Middle frontal gyrus (tissue), 1 donor: ENCODE measurements around the gene C19orf73.

Experiments used
- DNase-seq: peaks from one replicate; pipeline ENCODE4 v3.0.0-alpha.2; 2015; ENCODE audit warnings: low spot score; ENCODE audit errors: extremely low spot score

Gene C19orf73

DNA sequence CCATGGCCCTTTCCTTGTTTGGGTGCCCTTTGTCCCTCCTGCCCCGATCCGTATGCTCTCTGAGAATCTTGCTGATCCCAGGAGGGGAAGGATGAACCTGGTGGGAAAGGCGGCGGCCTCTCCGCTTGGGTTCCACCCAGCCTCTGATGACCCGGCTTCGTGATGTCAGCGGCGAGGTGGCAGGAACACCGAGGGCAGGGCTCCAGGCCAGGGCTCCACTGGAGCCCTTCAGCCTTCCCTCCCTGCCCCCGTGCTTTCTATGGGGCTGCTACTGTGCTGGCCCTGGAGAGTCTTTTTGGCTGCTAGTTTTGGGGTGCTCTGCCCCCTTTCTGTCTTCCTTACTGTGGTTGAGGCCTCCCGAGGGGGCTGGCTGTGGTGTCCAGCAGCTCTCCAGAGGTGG, 16.6 kb downstream of the C19orf73 start:
- DNase-seq = no peak

DNA sequence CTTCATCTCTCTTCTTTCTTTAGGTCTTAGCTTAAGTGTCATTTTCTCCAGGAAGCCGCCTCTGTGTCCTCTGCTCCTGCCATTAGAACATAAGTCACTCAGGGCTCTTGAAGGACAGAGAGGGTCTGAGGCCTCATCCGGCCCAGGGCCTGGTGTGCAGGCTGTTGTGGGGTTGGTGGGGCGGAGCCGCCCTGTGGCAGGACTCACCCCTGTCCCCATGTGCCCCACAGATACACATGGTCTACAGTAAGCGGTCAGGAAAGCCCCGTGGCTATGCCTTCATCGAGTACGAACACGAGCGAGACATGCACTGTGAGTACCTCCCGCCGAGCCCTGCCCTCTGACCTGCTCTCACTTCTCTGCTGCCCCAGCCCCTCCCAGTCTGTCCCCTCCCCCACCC, 17.8 kb downstream of the C19orf73 start:
- DNase-seq = no peak

DNA sequence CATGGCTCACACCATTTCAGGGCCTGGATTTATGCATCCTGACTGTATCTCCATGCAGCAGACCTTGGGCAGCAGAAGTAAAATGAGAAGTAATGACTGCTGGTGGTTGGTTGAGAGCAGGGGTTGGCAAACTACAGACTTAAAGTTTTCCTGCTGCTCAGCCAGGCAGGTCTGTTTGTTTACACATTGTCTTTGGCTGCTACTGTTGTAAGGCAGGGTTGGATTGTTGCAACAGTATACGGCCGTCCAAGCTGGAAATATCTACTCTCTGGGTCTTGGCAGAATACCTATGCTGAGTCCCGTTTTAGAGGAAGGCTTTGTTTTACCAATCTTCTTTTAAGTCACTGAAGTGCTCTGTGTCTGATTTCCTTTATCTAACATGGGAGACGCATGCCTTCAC, 20.1 kb downstream of the C19orf73 start:
- no peak for DNase-seq

DNA sequence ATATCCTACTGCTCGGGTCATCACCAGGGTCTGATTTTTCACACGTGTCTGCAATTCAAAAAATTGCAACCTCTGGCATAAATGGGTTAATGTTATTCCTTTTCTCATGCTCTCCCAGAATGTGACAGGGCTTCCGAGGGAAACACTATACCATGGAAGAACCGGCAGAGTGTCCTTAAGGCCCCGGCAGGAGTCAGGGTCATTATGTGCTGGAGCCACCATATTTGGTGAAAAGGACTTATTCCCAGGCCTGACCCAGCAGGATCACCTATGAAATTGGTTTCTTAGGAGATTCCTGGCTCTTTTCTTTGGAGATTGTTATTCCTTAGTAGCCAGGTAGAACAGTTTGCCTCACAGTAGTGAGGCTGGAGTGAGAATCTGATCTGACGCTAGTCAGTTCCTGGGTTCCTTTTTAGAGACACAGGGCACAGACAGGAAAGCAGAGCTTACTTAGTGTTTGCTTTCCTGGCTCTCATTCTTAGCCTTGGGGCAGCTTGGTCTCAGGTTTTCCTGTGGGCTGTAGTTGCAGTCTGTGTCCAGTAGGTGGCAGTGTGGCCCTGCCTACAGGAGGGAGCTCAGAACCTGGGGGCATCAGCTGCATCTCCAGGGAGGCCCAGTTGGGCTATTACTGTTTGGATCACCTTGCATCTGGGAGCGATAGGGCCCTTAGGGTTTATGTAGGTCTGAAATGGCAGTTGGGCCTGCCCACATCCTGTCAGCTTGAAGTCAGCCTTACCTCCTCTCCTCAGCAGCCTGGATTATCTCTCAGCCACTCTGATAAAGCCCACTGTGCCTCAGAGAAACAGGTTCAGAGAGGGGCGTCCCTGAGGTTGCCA, 21.3 kb downstream of the C19orf73 start:
- no peak for DNase-seq

DNA sequence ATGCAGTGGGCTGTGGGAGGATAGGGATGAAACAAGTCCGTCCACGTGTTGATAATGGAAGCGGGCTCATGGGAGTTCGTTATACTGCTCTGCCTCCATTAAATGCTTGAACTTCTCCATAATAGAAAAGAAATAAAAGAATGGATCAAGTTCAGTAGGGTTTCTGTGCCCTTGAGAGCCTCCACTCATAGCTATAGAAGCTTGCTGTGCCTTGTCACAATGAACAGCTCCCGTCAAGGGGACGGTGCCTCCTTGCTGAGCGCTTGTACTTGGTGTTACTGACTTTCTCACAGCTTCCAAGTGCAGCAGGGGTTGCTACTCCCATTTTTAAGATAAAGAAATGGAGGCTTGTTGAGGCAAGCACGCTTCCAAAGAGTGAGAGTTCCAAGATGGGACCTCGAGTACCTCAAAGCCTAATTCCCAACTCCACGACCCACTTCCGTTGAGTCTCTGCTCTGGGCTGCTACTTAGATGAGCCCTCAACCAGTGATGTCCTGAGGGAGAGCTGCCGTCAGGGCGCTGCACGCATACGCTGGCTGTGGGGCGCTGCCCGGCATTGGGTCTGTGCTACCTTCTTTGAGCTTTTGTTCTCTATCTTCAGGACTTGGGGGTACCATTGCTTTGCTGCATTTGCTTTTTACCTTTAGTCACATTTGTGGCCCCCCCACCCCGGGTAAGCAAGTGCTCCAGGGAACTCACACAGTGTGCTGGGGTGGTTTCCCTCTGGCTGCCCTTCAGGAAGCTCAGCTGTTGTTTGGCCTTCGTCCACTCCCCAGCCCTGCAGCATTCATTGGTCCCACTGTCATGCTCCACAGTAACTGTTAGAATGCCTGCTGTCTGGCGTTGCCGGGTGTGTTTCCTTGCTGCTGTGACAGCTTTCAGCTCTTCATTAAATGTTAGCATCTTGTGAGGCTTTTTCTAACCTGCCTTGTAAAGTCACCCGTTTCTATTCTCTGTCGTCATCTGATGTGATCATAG, 24.1 kb downstream of the C19orf73 start:
- DNase-seq = no peak

DNA sequence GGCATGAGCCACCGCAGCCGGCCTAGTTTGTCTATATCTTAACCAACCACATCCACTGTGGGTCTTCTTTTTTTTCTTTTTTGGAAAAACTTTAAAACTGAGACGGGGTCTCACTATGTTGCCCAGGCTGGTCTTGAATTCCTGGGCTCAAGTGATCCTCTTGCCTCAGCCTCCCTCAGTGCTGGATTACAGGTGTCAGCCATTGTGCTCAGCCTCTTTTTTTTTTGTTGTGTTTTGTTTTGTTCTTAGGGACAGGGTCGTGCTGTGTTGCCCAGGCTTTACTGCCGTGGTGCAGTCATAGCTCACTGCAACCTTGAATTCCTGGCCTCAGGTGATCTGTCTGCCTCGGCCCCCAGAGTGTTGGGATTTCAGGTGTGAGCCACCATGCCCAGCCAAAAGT, 26.3 kb downstream of the C19orf73 start:
- no peak for DNase-seq

DNA sequence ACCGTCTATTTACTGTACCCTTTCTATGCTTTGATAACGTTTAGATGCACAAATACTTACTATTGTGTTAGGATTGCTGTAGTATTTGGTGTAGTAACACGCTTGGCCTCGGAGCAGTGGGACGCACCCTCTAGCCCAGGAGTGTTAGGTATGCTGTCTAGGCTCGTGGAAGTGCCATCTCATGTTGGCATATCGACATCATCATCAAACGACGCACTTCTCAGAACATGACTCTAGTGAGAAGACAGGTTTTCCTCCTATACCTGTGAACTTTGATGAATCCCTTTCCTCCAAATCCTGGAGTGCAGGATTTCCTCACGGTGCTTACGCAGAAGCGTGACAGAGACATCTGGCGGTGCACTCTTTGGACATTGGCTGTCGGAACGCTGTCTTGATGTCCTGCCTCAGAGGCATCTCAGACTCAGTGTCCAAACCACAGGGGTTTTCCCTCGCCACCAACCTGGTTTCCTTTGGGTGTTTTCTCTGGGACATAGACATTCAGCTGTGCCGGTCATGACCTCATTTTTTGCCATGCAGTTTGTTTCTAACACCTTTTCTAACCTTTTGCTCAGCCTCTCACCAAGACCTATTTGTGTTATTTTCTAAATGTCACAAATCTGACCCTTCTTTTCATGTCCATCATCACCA, 27.4 kb downstream of the C19orf73 start:
- DNase-seq = no peak

DNA sequence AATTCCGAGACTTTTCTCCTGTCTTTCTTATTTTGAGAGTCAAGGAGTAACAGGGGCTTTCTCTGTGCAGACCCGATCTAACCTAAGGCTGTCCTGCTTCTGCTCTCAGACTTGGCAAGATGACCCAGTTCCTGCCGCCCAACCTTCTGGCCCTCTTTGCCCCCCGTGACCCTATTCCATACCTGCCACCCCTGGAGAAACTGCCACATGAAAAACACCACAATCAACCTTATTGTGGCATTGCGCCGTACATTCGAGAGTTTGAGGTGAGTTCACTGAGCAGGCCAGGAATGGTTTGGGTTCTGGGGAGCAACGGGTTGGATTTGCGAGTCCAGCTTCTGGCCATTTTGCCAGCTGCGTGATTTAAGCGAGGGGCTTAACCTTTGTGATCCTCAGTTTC, 32.6 kb downstream of the C19orf73 start:
- no peak for DNase-seq

DNA sequence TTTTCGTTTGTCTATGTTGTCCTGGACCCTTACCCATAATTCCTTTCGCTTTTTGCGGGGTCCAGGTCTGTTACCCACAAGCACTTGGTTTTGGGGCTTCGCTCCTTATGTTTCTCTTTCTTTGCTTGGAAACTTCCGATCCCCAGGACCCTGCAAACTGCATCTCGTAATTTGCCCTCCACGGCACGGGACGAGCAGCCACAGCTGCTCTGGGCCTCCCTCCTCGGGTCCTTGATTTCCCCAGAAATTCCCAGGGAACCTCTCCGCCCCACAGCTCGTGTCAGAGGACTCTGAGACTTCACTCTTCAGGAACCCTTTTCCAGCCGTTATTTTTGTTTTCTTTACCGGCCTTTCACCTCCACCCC, 33.1 kb downstream of the C19orf73 start:
- no peak for DNase-seq

DNA sequence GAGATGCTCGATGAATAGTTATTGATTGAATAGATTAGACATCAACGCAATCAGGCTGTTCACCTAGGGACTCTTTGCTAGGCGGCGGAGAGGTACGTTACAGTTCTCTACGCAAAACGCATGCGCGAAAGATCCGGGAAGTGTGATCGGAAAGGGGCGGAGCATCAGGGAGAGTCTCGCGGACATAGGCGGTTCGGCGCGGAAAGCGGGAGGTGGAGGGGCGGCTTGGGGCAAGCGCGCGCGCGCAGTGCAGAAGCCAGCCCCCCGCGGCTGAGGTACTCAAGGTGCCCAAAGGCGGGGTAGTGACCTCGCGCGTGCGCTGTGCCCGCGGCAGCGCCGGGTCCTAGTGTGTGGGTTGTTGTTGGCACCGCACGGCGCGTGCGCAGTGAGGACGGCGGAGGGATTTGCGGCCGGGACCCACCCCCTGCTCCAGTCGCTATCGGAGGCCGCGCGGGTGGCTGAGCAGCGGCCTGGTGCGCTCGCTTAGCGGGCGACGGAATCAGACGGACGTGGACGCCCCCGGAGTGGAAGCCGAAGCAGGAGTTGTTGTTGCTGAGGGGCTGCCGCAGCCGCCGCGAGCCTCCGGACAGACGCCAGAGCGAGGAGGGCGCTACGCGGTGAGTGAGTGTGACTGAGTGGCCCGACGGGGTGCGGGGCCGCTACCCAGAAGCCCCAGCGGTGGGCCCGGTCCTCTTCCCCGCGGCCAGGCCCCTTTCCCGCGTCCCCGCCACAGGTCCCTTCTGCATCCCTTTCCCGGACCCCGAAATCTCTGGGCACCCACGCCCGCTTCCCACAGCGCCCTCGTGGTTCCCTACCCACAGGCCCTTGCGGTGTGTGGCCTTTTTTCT, 33.7 kb downstream of the C19orf73 start, which contains the start of gene SNRNP70:
SNRNP70 (plus strand) TSS at position 432 of the 848 bp plus-strand sequence. CDS start 964 bp downstream, outside the sequence.
- DNase-seq = peak; percentile 96

DNA sequence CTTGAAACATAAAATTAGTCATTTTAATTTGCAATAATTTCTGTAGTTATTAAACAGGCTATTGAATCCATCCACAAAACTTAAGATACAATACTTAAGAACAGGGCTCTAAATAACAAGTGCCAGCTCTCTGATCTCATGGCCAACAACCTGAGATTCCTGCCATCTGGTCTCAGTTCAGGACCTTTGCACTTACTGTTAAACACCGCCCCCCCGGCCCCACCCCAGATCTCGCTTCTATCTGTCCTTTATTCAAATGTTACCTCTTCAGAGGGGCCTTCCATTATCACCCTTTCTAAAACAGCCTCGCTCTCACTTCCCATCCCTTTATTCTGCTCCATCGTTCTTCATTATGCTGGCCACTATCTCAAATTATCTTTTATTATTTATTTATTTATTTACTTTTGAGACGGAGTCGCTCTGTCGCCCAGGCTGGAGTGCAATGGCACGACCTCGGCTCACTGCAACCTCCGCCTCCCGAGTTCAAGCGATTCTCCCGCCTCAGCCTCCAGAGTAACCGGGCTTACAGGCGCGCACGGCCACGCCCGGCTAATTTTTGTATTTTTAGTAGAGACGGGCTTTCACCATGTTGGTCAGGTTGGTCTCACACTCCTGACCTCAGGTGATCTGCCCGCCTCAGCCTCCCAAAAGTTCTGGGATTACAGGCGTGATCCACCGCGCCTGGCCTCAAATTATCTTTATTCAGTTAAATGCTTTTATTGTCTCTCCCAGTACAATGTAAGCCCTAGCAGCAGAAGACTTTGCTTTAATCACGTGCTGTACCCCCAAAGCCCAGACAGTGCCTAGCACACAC, 34.5 kb downstream of the C19orf73 start:
- DNase-seq = no peak

DNA sequence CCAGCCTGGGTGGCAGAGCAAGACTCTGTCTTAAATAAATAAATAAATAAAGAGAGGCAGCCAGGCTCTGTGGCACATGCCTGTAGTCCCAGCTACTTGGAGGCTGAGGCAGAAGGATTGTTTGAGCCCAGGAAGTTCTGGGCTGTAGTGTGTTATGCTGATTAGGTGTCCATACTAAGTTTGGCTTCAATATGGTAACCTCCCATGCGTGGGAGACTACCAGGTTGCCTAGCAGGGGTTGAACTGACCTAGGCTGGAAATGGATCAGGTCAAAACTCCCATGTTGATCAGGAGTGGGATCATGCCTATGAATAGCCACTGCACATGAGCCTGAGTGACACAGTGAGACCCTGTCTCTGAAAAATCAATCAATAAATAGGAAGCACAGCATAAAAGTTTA, 37.7 kb downstream of the C19orf73 start:
- no peak for DNase-seq

DNA sequence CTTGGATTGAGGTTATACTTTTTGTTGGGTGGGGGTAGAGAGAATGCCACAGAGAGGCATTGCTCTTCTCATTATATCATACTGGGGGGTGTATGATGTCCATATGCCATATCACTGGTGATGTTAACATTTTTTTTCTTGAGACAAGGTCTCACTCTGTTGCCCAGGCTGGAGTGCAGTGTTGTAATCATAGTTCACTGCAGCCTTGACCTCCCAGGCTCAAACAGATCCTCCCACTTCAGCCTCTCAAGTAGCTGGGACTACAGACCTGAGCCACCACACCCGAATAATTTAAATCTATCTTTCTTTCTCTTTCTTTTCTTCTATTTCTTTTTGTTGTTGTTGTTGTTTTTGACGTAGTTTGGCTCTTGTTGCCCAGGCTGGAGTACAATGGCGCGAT, 38.6 kb downstream of the C19orf73 start:
- no peak for DNase-seq

DNA sequence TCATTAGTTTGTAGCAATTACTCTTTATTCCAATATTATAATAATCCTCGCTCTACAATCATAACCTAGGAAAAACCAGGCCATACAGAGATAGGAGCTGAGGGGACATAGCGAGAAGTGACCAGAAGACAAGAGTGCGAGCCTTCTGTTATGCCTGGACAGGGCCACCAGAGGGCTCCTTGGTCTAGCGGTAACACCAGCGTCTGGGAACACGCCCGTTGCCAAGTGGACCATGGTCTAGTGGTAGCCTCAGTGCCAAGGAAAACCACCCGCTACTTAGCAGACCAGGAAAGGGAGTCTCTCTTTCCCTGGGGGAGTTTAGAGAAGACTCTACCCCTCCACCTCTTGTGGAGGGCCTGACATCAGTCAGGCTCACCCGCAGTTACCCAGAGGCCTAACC, 44.1 kb downstream of the C19orf73 start:
- peak; percentile 3 for DNase-seq

DNA sequence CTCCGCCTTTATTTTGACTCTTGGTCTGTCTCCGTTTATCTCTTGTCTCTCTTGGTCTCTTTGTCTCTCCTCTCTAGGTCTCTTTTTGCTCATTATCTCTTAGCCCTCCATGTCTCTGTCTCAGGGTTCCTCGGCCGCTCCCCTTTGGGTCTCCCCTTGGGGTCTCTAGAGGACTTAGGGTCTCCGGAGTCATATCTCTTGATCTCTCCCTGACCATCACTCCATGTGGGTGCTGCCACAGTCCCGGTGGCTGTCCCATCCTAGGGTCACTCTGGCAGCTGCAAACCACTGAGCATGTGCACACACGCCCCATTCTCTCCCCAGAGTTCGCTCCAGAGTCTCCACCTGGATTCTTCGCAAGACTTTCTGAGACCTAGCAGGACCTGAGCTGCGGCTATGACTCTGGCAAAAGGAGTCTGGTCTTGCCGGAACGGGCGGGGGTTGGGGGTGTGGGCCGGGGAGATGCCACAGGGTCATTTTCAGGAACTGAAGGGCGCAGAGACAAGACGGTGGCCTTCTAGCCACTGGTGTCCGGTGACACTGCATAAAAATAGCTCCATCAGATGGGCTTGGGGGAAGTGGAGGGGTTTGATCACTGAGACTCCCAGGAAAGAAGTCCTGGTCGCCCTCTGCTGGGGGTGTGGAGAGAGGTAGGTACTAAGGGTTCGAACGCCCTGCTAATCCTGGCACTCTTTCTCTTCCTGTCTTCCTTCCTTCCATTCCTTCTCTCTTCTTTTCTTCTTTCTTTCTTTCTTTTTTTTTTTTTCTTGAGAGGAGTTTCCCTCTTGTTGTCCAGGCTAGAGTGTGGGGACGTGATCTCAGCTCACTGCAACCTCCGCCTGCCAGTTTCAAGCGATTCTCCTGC, 45.2 kb downstream of the C19orf73 start:
- no peak for DNase-seq

DNA sequence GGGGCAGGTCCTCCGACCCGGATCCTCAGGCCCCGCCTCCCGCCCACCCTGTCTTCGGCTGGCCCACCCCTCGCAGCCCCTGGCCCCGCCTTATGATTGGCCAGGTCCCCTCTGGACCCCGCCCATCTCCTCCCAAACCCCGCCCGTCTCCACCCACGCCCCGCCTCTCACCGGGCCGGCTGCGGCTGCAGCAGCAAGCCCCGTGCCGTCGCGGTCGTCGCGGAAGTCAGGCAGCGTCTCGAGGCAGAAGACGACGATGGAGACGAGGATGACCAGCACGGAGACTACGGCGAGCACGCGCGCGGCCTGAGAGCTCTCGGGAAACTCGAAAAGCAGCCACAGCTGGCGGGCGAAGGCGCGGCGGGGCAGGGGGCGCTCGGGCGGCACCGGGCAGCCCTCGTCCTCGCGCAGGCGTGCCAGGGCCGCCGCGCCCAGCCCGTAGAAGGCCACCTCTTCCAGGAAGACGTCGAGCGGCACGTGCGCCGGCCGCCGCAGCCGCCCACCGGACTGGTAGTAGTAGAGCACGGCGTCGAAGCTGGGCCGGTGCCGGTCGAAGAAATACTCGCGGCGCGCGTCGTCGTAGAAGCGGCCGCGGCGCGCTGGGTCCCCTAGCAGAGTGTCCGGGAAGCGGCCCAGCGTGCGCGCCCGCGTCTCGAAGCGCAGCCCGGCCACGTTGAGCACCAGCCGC, 46.9 kb downstream of the C19orf73 start:
- no peak for DNase-seq

DNA sequence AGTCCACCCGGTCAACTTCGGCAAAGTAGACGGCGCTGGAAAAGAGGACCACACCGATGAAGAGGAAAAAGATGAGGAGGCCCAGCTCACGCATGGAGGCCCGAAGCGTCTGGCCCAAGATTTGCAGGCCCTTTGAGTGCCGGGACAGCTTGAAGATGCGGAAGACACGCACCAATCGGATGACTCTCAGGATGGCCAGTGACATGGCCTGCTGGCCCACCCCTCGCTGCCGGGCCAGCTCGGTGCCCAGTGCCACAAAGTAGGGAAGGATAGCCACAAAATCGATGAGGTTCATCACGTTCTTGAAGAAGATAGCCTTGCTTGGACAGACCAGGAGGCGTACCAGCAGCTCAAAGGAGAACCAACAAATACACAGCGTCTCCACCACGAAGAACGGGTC, 48.5 kb downstream of the C19orf73 start:
- no peak for DNase-seq

DNA sequence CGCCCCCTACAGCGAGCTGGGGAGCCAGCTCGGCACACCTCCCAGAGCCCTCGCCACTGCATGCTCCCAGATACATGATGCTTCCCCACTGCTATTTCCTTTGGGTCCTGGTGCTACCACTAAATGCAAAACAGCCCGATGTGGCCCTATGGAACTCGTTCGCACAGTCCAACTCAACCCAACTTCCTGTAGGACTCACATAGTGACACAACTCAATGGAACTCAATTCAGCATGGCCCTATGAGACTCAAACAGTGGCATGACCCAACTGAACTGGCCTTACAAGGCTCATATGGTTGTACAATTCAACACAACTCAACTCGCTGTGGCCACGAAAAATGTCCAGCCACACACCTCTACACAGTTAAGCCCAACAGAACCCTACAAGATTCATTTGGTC, 49.9 kb downstream of the C19orf73 start:
- DNase-seq = no peak
